H1 (cell line): Measurements from ENCODE around the gene NDUFAB1. TPM values are rescaled to one million over a fixed set of nuclear protein-coding genes. Genes with fewer than 3 reads are reported as not detected.
A peak's percentile ranks its signal among the peaks of the same experiment; 100 is the strongest.

ENCODE experiments used
- CHD1 ChIP-seq: IDR thresholded peaks from 2 replicates; pipeline ENCODE4 v1.6.1; 2012; ENCODE audit warnings: low read depth, low read length, improper control_type of control experiment
- CHD2 ChIP-seq: IDR thresholded peaks from 2 replicates; pipeline ENCODE4 v1.6.1; 2012; ENCODE audit warnings: low read length, improper control_type of control experiment
- CTCF ChIP-seq, 3 experiments: IDR thresholded peaks; 1 replicate in 2 of 3; 2 replicates in 1 of 3; pipeline versions ENCODE4 v1.5.1 to v1.6.1; 2011; ENCODE audit warnings: low read length in 3 of 3, mild to moderate bottlenecking in 3 of 3, inconsistent platforms in 2 of 3, low read depth in 1 of 3, moderate library complexity in 1 of 3; ENCODE audit not compliant: insufficient read depth in 1 of 3; ENCODE audit errors: control extremely low read depth in 1 of 3
- E2F6 ChIP-seq: IDR thresholded peaks from 2 replicates; pipeline ENCODE4 v1.6.1; 2012; ENCODE audit warnings: inconsistent platforms
- EP300 ChIP-seq, 2 experiments: IDR thresholded peaks; 1 replicate in 1 of 2; 2 replicates in 1 of 2; pipeline ENCODE4 v1.6.1; 2011 to 2012; ENCODE audit warnings: low read depth in 2 of 2, low read length in 2 of 2, mild to moderate bottlenecking in 2 of 2, borderline replicate concordance in 1 of 2, inconsistent platforms in 1 of 2, moderate library complexity in 1 of 2
- HDAC2 ChIP-seq, 2 experiments: fragments of 300-600 bp in 1 of 2; sonication (generic) in 1 of 2; IDR thresholded peaks; 2 replicates each; pipeline ENCODE4 v1.6.1; 2011 to 2012; ENCODE audit warnings: low read depth in 2 of 2, low read length in 2 of 2, mild to moderate bottlenecking in 2 of 2, moderate library complexity in 2 of 2, borderline replicate concordance in 1 of 2, inconsistent platforms in 1 of 2
- MAX ChIP-seq: IDR thresholded peaks from 2 replicates; pipeline ENCODE4 v1.6.1; 2012; ENCODE audit warnings: inconsistent platforms
- NANOG ChIP-seq: IDR thresholded peaks from 2 replicates; pipeline ENCODE4 v1.6.1; 2011; ENCODE audit warnings: low read length, low read depth, mild to moderate bottlenecking, inconsistent platforms; ENCODE audit not compliant: insufficient read depth, poor library complexity, severe bottlenecking
- NRF1 ChIP-seq: IDR thresholded peaks from 2 replicates; pipeline ENCODE4 v1.6.1; 2011; ENCODE audit warnings: mild to moderate bottlenecking, low read depth, low read length, improper control_type of control experiment
- PHF8 ChIP-seq: fragments of 200-600 bp; sonication (generic); conservative IDR thresholded peaks from 2 replicates; pipeline ENCODE4 v1.7.1; 2012; ENCODE audit warnings: low read depth, mild to moderate bottlenecking, inconsistent platforms, low read length, moderate library complexity
- RFX5 ChIP-seq: IDR thresholded peaks from 2 replicates; pipeline ENCODE4 v1.6.1; 2011; ENCODE audit warnings: low read depth, low read length, improper control_type of control experiment, borderline replicate concordance
- SIN3A ChIP-seq, 2 experiments: IDR thresholded peaks in 1 of 2; conservative IDR thresholded peaks in 1 of 2; 2 replicates each; pipeline ENCODE4 v1.6.1; 2011 to 2012; ENCODE audit warnings: low read length in 2 of 2, improper control_type of control experiment in 1 of 2, low read depth in 1 of 2, mild to moderate bottlenecking in 1 of 2
- SIX5 ChIP-seq: IDR thresholded peaks from 2 replicates; pipeline ENCODE4 v1.6.1; 2011; ENCODE audit warnings: mild to moderate bottlenecking, low read depth, low read length
- SP4 ChIP-seq: IDR thresholded peaks from 2 replicates; pipeline ENCODE4 v1.6.1; 2012; ENCODE audit warnings: low read length, inconsistent platforms
- SRF ChIP-seq: IDR thresholded peaks from 2 replicates; pipeline ENCODE4 v1.6.1; 2011; ENCODE audit warnings: mild to moderate bottlenecking, low read depth, low read length, moderate library complexity
- TBP ChIP-seq: IDR thresholded peaks from 2 replicates; pipeline ENCODE4 v1.6.1; 2011; ENCODE audit warnings: low read depth, low read length, improper control_type of control experiment
- TCF12 ChIP-seq: IDR thresholded peaks from 2 replicates; pipeline ENCODE4 v1.6.1; 2011; ENCODE audit warnings: low read depth, mild to moderate bottlenecking, low read length
- YY1 ChIP-seq: IDR thresholded peaks from 2 replicates; pipeline ENCODE4 v1.6.1; 2011; ENCODE audit warnings: low read depth, mild to moderate bottlenecking, low read length
- polyA plus RNA-seq, 7 experiments: library from polyadenylated mRNA; depleted of rRNA in 3 of 7; stranded (reverse) in 5 of 7; unstranded in 2 of 7; fragments of >200 nt in 5 of 7; fragments of 200-250 nt in 2 of 7; gene quantifications; 1 replicate in 5 of 7; 2 replicates in 1 of 7; 4 replicates in 1 of 7; pipeline versions ENCODE4 v1.2.1 to v1.2.3, GENCODE V29; 2011 to 2013; ENCODE audit warnings: missing spikeins in 2 of 7, mixed read lengths in 2 of 7
- total RNA-seq: library from RNA; stranded (reverse); fragmentation: NEBNext Ultra II Directional; extraction: Animal tissue kit (Norgen Biotek cat#: 25700); gene quantifications from 2 replicates; pipeline ENCODE4 v1.2.1, GENCODE V29; 2021

NDUFAB1 gene
- total and polyA plus RNA-seq, 2 of the 8 experiments (the other 6 are each of a cell fraction or from before 2014, with no cell fraction given) = 135 to 294 TPM

GRCh38 chr16:23640931-23641765 lies 45.0 kb upstream of the NDUFAB1 start, which contains the start of the genes DCTN5 and PALB2 (continued):
- peak; percentile 97 for TF ChIP-seq PHF8
- TF ChIP-seq SP4 = no peak
- TF ChIP-seq CTCF (IDR thresholded peaks at IDR 0.05; ENCODE audit: control extremely low read depth in 1 of 3, insufficient read depth in 1 of 3, low read depth in 1 of 3, low read length in 3 of 3) = peak in 1 of 3 experiments; percentile 10; a peak in 1 of 4 replicates
- peak; percentile 89 for TF ChIP-seq NRF1
- 0 out of 2 replicates have a peak, but pooled peaks have one; percentile 5 for TF ChIP-seq RFX5
- peak; percentile 80 for TF ChIP-seq E2F6
- peak; percentile 88 for TF ChIP-seq MAX
- TF ChIP-seq CHD2 = no peak
- no peak; a peak in 1 of 3 replicates for TF ChIP-seq EP300 (IDR thresholded peaks at IDR 0.05; ENCODE audit: borderline replicate concordance in 1 of 2, low read depth in 2 of 2, low read length in 2 of 2)
- TF ChIP-seq CHD1 = no peak; the same call in 1 of the 2 replicates
- TF ChIP-seq SIN3A (conservative IDR thresholded peaks at IDR 0.05 in 1 of 2, IDR thresholded peaks at IDR 0.05 in 1 of 2; ENCODE audit: low read depth in 1 of 2, low read length in 2 of 2) = peak; percentile 93 to 96
- no peak; a peak in 1 of 4 replicates for TF ChIP-seq HDAC2 (IDR thresholded peaks at IDR 0.05; ENCODE audit: borderline replicate concordance in 1 of 2, low read depth in 2 of 2, low read length in 2 of 2)
- TF ChIP-seq SRF = peak; percentile 97
- peak; percentile 69 for TF ChIP-seq TBP
- peak; percentile 12; the same call in 1 of the 2 replicates for TF ChIP-seq SIX5
- peak; percentile 88 for TF ChIP-seq YY1
- TF ChIP-seq TCF12 = peak; percentile 91; the same call in 1 of the 2 replicates
- TF ChIP-seq NANOG = peak; percentile 64
